HepG2 (cell line): ENCODE results near the gene ABTB2. TPM values are rescaled to one million over a fixed set of nuclear protein-coding genes. Genes with fewer than 3 reads are reported as not detected.

Source experiments
- CEBPB ChIP-seq: IDR thresholded peaks from 2 replicates; pipeline ENCODE4 v1.6.1; 2011; ENCODE audit warnings: low read depth, low read length, improper control_type of control experiment, borderline replicate concordance
- HOXA3 ChIP-seq: sonication (generic); formaldehyde crosslinking; IDR thresholded peaks from 2 replicates; pipeline ENCODE4 v1.5.0; 2020; ENCODE audit warnings: missing genetic modification reagents
- JARID2 ChIP-seq: sonication (generic); formaldehyde crosslinking; IDR thresholded peaks from 2 replicates; pipeline ENCODE4 v1.8.1; 2023; ENCODE audit warnings: missing genetic modification reagents, inconsistent platforms; ENCODE audit not compliant: insufficient replicate concordance
- KLF13 ChIP-seq: sonication (generic); formaldehyde crosslinking; IDR thresholded peaks from 2 replicates; pipeline ENCODE4 v1.4.0; 2020; ENCODE audit warnings: mild to moderate bottlenecking, missing genetic modification reagents
- RBAK ChIP-seq: sonication (generic); formaldehyde crosslinking; IDR thresholded peaks from 2 replicates; pipeline ENCODE4 v1.5.1; 2020; ENCODE audit warnings: mild to moderate bottlenecking, missing genetic modification reagents
- SAP130 ChIP-seq: IDR thresholded peaks from 2 replicates; pipeline ENCODE4 v1.6.1; 2016; ENCODE audit warnings: low read depth
- SMAD9 ChIP-seq: sonication (generic); formaldehyde crosslinking; IDR thresholded peaks from 2 replicates; pipeline ENCODE4 v1.5.1; 2020; ENCODE audit warnings: mild to moderate bottlenecking, missing genetic modification reagents
- SOX13 ChIP-seq, 3 experiments: fragments of 450-650 bp in 1 of 3; sonication (generic) in 1 of 3; formaldehyde crosslinking in 1 of 3; IDR thresholded peaks in 2 of 3; conservative IDR thresholded peaks in 1 of 3; 2 replicates each; pipeline versions ENCODE4 v1.5.0 to v1.6.1; 2016 to 2020; ENCODE audit warnings: antibody characterized with exemption in 1 of 3, mild to moderate bottlenecking in 1 of 3, missing compliant biosample characterization in 1 of 3, missing genetic modification reagents in 1 of 3, moderate library complexity in 1 of 3
- ZNF124 ChIP-seq: sonication (generic); formaldehyde crosslinking; IDR thresholded peaks from 2 replicates; pipeline ENCODE4 v1.4.0; 2020; ENCODE audit warnings: missing genetic modification reagents
- ZNF44 ChIP-seq: sonication (generic); formaldehyde crosslinking; IDR thresholded peaks from 2 replicates; pipeline ENCODE4 v1.5.1; 2020; ENCODE audit warnings: mild to moderate bottlenecking, missing genetic modification reagents
- ZNF446 ChIP-seq: sonication (generic); formaldehyde crosslinking; IDR thresholded peaks from 2 replicates; pipeline ENCODE4 v1.5.0; 2020; ENCODE audit warnings: mild to moderate bottlenecking, missing genetic modification reagents
- ZNF547 ChIP-seq: sonication (generic); formaldehyde crosslinking; IDR thresholded peaks from 2 replicates; pipeline ENCODE4 v1.5.1; 2020; ENCODE audit warnings: mild to moderate bottlenecking, missing genetic modification reagents
- ZNF614 ChIP-seq: IDR thresholded peaks from 2 replicates; pipeline ENCODE4 v1.6.1; 2018; ENCODE audit warnings: missing biosample characterization, missing genetic modification reagents, inconsistent platforms, borderline replicate concordance
- ZNF878 ChIP-seq: sonication (generic); formaldehyde crosslinking; IDR thresholded peaks from 2 replicates; pipeline ENCODE4 v1.8.1; 2023; ENCODE audit warnings: mild to moderate bottlenecking, missing genetic modification reagents, moderate library complexity
- polyA plus RNA-seq, 8 experiments: library from polyadenylated mRNA; depleted of rRNA in 3 of 8; stranded (reverse) in 7 of 8; unstranded in 1 of 8; fragments of >200 nt; fragmentation: Illumina TruSeq in 4 of 8; extraction: Trizol in 4 of 8; gene quantifications; 2 replicates each; pipeline versions ENCODE4 v1.2.1 to v1.2.3, GENCODE V29; 2011 to 2016; ENCODE audit warnings: low read depth in 4 of 8, missing spikeins in 1 of 8, mixed read lengths in 1 of 8; ENCODE audit not compliant: insufficient read depth in 1 of 8
- total RNA-seq, 5 experiments: library from RNA; depleted of rRNA; stranded (reverse); fragments of >200 nt; fragmentation: Illumina TruSeq; extraction: Trizol; gene quantifications; 2 replicates each; pipeline ENCODE4 v1.2.3, GENCODE V29; 2016; ENCODE audit warnings: low read depth in 1 of 5
- TF ChIP-seq, protein P1 (sequence below): sonication (generic); formaldehyde crosslinking; IDR thresholded peaks from 2 replicates; pipeline ENCODE4 v1.5.1; 2020; ENCODE audit warnings: mild to moderate bottlenecking, moderate library complexity, missing genetic modification reagents
- TF ChIP-seq, protein P2 (sequence below): sonication (generic); formaldehyde crosslinking; IDR thresholded peaks from 2 replicates; pipeline ENCODE4 v1.8.0; 2022; ENCODE audit warnings: mild to moderate bottlenecking, missing genetic modification reagents, moderate library complexity
- TF ChIP-seq, protein P3 (sequence below): sonication (generic); formaldehyde crosslinking; IDR thresholded peaks from 2 replicates; pipeline ENCODE4 v1.4.0; 2020; ENCODE audit warnings: missing genetic modification reagents
- TF ChIP-seq, protein P4 (sequence below): sonication (generic); formaldehyde crosslinking; IDR thresholded peaks from 2 replicates; pipeline ENCODE4 v1.8.1; 2023; ENCODE audit warnings: mild to moderate bottlenecking, missing genetic modification reagents
- TF ChIP-seq, protein P5 (sequence below): sonication (generic); formaldehyde crosslinking; IDR thresholded peaks from 2 replicates; pipeline ENCODE4 v1.4.0; 2020; ENCODE audit warnings: missing genetic modification reagents, mild to moderate bottlenecking, borderline replicate concordance
- TF ChIP-seq, protein P6 (sequence below): sonication (generic); formaldehyde crosslinking; conservative IDR thresholded peaks from 2 replicates; pipeline ENCODE4 v1.5.0; 2020; ENCODE audit warnings: missing genetic modification reagents

ABTB2 gene
- total and polyA plus RNA-seq, 2 of the 13 experiments (the other 11 are each of a cell fraction or from before 2014, with no cell fraction given) = 5.1 to 15.4 TPM

DNA sequence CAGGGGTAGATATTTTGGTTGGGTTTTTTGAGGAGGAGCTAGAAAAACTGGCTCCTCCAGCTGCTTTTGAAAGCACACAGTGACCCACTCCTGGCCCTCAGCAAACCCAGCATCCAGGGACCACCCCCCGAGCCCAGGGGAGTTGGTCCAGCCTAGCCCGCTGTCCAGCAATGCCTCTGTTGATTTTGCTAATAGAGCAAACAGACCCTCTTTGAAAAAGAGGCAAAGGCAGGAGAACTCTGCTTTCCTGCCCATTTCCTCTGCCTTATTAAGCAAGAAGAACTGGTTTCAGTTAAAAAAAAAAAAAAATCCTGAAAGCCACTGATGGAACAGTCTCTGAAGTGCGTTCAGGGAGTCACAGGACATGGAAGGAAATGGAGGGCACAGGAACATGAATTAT is 25.3 kb downstream of the ABTB2 start (continued):
- TF ChIP-seq, protein P1, sequence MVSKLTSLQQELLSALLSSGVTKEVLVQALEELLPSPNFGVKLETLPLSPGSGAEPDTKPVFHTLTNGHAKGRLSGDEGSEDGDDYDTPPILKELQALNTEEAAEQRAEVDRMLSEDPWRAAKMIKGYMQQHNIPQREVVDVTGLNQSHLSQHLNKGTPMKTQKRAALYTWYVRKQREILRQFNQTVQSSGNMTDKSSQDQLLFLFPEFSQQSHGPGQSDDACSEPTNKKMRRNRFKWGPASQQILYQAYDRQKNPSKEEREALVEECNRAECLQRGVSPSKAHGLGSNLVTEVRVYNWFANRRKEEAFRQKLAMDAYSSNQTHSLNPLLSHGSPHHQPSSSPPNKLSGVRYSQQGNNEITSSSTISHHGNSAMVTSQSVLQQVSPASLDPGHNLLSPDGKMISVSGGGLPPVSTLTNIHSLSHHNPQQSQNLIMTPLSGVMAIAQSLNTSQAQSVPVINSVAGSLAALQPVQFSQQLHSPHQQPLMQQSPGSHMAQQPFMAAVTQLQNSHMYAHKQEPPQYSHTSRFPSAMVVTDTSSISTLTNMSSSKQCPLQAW (CRISPR knock-in tag) = peak; percentile 32; the same call in 1 of the 2 replicates
- TF ChIP-seq RBAK (no peak), ZNF446 (no peak), HOXA3 (no peak; the same call in 1 of the 2 replicates), JARID2 (CRISPR knock-in tag) (no peak), SMAD9 (no peak), ZNF878 (0 out of 2 replicates have a peak, but pooled peaks have one; percentile 26), KLF13 (CRISPR knock-in tag) (no peak), ZNF614 (0 out of 2 replicates have a peak, but pooled peaks have one; percentile 53), SAP130 (peak; percentile 43; the same call in 1 of the 2 replicates), ZNF124 (no peak), CEBPB (peak; percentile 24; the same call in 1 of the 2 replicates), ZNF44 (no peak), SOX13 (IDR thresholded peaks at IDR 0.05) (no peak), SOX13 (CRISPR knock-in tag; conservative IDR thresholded peaks at IDR 0.05 in 1 of 2, IDR thresholded peaks at IDR 0.05 in 1 of 2) (peak in 1 of 2 experiments; percentile 48; a peak in 2 of 4 replicates), ZNF547 (CRISPR knock-in tag) (no peak)
- TF ChIP-seq, protein P2, sequence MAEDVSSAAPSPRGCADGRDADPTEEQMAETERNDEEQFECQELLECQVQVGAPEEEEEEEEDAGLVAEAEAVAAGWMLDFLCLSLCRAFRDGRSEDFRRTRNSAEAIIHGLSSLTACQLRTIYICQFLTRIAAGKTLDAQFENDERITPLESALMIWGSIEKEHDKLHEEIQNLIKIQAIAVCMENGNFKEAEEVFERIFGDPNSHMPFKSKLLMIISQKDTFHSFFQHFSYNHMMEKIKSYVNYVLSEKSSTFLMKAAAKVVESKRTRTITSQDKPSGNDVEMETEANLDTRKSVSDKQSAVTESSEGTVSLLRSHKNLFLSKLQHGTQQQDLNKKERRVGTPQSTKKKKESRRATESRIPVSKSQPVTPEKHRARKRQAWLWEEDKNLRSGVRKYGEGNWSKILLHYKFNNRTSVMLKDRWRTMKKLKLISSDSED (CRISPR knock-in tag) = no peak
- TF ChIP-seq, protein P3, sequence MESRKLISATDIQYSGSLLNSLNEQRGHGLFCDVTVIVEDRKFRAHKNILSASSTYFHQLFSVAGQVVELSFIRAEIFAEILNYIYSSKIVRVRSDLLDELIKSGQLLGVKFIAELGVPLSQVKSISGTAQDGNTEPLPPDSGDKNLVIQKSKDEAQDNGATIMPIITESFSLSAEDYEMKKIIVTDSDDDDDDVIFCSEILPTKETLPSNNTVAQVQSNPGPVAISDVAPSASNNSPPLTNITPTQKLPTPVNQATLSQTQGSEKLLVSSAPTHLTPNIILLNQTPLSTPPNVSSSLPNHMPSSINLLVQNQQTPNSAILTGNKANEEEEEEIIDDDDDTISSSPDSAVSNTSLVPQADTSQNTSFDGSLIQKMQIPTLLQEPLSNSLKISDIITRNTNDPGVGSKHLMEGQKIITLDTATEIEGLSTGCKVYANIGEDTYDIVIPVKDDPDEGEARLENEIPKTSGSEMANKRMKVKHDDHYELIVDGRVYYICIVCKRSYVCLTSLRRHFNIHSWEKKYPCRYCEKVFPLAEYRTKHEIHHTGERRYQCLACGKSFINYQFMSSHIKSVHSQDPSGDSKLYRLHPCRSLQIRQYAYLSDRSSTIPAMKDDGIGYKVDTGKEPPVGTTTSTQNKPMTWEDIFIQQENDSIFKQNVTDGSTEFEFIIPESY (CRISPR knock-in tag) = no peak
- TF ChIP-seq, protein P4, sequence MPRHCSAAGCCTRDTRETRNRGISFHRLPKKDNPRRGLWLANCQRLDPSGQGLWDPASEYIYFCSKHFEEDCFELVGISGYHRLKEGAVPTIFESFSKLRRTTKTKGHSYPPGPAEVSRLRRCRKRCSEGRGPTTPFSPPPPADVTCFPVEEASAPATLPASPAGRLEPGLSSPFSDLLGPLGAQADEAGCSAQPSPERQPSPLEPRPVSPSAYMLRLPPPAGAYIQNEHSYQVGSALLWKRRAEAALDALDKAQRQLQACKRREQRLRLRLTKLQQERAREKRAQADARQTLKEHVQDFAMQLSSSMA (CRISPR knock-in tag) = no peak
- TF ChIP-seq, protein P5, sequence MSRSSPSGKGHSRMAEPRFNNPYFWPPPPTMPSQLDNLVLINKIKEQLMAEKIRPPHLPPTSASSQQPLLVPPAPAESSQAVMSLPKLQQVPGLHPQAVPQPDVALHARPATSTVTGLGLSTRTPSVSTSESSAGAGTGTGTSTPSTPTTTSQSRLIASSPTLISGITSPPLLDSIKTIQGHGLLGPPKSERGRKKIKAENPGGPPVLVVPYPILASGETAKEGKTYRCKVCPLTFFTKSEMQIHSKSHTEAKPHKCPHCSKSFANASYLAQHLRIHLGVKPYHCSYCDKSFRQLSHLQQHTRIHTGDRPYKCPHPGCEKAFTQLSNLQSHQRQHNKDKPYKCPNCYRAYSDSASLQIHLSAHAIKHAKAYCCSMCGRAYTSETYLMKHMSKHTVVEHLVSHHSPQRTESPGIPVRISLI (CRISPR knock-in tag) = peak; percentile 93
- TF ChIP-seq, protein P6, sequence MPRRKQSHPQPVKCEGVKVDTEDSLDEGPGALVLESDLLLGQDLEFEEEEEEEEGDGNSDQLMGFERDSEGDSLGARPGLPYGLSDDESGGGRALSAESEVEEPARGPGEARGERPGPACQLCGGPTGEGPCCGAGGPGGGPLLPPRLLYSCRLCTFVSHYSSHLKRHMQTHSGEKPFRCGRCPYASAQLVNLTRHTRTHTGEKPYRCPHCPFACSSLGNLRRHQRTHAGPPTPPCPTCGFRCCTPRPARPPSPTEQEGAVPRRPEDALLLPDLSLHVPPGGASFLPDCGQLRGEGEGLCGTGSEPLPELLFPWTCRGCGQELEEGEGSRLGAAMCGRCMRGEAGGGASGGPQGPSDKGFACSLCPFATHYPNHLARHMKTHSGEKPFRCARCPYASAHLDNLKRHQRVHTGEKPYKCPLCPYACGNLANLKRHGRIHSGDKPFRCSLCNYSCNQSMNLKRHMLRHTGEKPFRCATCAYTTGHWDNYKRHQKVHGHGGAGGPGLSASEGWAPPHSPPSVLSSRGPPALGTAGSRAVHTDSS (CRISPR knock-in tag) = no peak
